GM21529 (cell line): Measurements from ENCODE around the gene SERPINB1.
"Not testable (repeated sequence)": the region's sequence is repeated elsewhere in the genome, so short reads cannot be mapped to it uniquely, and the experiment has no call there.

ENCODE experiments used
- ATAC-seq: cut with Tn5 transposase; IDR thresholded peaks from one replicate; pipeline ENCODE4 v1.9.1; 2021; ENCODE audit not compliant: unreplicated experiment

The SERPINB1 gene

GRCh38 chr6:2819115-2819514 lies 22.5 kb downstream of the SERPINB1 start:
- ATAC-seq = no peak

DNA sequence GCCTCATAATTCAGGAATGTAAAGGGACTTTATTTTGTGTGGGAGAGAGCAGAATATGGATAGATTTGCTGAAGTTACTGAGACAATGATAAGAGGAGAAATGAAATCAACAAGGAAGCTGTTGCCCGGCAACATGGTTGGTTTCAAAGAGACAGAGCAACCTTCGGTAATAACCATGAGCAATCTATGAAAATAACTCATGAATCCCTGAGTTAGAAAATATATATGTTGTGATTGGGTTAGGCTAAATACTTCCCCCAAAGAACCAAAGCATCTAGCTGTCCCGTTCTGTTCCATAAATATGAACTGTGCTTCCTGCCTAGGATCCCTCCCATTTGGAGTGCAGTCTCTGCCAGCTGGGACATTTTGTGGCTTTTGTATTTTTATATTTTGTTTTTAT lies 23.1 kb downstream of the SERPINB1 start:
- ATAC-seq = no peak

DNA sequence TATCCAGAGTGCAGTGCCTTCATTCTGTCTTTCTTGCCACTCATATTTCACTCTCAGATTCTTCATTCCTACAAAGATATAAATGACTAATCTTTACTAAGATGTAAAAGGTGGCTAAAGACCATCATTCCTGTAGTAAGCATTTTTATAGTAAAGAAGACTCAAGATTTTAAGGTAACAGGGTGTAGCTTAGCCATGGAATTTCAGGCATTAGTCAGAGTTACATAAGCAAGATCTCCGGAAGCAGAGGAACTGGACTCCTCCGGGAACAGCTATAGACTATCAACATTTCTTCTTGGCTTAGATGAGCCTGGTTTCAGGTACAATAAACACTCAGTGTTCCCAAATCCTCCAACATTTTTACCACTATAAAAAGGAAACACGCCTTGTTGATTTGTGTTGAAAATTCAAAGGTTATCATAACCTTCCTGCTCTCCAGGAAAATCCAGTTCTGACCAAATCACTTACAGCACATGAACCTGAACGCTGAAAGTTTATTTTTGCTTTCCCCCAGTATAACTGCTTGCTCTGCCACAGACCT lies 23.7 kb downstream of the SERPINB1 start:
- ATAC-seq = no peak

DNA sequence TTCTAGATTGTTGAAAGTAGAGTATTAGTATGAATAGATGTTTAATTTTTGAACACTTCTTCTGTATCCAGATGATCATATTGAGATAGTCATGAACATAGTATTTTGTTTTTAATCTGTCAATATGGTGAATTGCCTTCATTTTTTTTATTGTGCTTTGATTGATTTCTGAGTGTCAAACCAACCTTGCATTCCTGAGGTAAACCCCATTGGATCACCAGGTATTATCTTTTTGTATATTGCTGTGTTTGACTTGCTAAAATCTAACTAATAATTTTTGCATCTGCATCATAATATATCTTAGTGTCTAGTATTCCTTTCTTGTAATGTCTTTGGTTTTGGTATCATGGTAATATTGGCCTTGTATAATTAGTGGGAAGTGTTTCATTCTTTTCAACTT lies 25.5 kb downstream of the SERPINB1 start:
- ATAC-seq = no peak

GRCh38 chr6:2812695-2813094 lies 29.0 kb downstream of the SERPINB1 start:
- no peak for ATAC-seq

DNA sequence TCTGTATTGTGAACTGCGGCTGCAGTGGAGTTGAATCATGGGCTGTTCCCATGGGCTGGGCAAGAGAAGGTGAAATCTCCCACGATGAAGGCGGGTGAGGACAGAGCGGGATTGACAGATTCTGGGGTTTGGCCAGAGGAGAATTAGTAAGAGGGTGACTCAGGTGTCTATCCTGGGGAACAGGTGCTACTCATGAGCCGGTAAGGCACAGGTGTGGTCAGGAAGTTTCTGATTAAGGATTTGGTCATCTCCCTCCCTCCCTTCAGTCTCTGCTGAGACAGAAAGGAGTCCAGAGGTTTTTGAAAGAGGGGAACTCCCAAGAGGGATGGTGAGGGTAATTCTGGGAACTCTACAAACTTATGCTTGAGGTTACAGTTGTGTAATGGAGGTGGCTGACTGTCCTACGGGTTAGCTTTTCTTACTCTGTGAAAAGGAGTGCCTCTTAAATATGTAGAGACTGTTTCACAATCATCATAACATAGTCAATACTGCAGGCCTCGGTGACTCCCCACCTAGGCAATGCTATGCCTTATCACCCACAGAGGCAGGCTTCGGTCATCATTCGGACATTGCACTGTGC lies 31.5 kb downstream of the SERPINB1 start:
- ATAC-seq = no peak

- ATAC-seq = no peak
Observed at GRCh38 chr6:2809015-2809414, 32.6 kb downstream of the SERPINB1 start.

DNA sequence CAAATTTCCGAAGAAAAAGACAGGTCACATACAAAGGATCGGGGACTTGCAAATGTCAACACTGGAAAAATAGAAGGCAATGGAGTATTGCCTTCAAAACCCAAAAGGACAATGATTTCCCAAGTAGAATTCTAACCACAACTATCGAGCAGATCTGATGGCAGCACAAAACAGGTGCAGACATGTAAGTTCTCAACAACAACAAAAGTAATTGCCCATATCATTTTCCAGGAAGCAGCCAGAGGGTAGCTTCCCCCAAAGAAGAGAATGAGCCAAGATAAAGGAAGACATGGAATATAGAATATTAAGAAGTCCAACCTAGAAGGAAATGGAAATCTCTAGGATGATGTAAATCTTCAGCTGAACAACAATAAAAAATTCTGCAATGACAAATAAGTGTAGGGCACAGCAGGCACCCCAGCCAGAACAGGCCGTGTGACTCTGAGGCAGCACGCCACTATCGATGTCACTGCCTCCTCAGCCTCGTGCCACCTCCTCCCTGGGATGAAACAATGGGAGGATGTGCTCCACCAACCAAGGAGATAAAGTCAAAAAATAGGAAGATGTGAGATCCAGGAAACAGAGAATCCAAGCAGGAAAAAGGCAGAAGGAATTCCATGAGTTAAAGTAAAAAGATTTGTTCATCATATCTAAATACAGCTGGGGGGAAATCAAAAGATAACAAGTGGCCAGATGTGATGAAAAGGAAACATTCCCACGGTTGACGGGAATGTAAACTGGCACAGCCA lies 34.1 kb downstream of the SERPINB1 start:
- no peak for ATAC-seq

GRCh38 chr6:2806644-2807043 lies 35.0 kb downstream of the SERPINB1 start:
- no peak for ATAC-seq

- no peak for ATAC-seq
Observed at GRCh38 chr6:2805031-2805430, 36.6 kb downstream of the SERPINB1 start.

- ATAC-seq = no peak
Observed at GRCh38 chr6:2804516-2804915, 37.1 kb downstream of the SERPINB1 start.

GRCh38 chr6:2803731-2804429 lies 37.8 kb downstream of the SERPINB1 start:
- ATAC-seq = no peak

DNA sequence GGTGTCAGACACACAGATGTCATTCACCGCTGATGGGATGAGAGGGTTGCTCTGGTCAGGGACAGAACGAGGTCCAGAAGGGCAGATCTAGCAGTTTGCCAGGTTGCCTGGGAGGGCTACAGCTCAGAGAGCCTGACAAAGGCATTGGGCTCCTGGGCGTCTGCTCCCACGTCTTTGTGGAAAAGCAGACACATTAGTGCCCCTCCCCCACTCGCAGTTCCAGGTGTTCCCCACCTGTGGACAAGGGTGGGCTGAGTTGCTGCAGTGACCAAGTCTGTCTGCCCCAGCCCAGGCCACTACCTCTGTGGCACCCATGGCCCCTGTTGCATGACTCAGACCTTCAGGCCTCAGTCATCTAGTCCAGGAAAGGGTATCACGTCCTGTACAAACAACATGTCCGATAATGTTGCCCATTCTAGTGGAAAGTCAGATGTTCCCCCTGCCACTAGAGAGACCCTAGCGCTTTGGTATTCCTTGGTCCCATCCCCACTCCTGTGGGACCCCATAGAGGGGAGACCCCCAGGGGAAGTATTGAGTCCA lies 39.1 kb downstream of the SERPINB1 start:
- ATAC-seq = no peak

- not testable (repeated sequence) for ATAC-seq
Observed at GRCh38 chr6:2801687-2802086, 40.0 kb downstream of the SERPINB1 start.

DNA sequence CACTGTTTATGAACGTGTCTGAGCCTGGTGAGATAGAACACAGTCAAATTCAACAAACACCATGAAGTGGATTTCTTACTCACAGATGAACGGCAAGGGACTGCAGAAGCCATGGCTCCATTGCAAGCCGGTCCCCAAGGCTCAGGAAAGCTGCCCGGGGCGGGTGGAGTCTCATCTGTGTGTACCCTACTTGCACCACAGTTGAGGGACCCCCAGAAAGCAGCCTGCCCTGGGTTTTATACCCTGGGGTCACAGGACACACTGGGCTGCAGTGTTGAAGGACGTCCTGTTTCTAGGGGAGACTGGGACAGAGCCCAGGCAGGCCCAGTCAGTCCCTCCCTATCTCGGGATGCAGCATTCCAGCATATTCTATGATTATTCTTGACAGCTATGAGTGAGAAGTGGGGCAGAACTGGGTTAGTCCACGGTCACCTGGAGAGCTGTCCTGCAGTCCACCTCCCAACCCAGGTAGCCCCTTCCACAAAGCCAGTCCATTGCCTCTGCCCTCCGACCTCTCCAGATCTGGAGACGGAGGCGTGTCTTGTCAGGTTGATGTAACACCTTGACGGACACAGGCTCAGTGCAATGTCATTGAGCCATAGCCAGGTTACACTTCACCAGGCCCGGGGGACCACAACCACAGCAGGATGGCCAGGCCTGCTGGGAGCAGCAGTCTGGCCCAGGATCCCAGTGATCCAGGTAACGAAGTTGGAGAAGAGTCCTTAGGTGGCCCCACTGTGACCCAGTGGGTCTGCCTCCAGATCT lies 40.9 kb downstream of the SERPINB1 start:
- no peak for ATAC-seq

DNA sequence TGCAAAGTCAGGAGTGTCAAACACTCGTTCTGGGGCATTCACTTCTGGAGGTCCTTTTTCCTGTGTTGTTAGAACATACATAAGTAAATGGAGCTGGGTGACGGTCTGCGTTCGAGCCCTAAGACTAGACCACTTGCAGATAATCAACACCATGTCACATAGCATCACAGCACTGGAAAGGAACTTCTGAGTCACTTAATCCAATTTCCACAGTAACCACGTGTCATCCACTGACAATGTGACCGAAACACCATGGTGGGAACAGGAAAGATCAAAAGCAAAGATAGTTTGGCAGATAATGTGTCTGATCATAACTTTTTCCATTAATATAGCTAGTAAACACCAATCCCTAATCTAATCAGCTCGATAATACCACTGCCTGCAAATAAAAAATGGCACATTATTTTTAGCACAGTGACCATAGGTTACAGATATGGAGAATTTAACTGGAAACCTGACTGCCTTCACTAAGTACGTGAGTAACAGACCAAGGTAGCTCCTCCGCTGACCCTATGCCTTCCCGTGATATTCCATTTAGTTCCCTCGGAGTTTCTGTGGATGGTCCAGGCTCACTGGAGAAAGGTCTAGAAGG lies 41.6 kb downstream of the SERPINB1 start:
- ATAC-seq = no peak

- no peak for ATAC-seq
Observed at GRCh38 chr6:2798586-2799134, 43.0 kb downstream of the SERPINB1 start.

DNA sequence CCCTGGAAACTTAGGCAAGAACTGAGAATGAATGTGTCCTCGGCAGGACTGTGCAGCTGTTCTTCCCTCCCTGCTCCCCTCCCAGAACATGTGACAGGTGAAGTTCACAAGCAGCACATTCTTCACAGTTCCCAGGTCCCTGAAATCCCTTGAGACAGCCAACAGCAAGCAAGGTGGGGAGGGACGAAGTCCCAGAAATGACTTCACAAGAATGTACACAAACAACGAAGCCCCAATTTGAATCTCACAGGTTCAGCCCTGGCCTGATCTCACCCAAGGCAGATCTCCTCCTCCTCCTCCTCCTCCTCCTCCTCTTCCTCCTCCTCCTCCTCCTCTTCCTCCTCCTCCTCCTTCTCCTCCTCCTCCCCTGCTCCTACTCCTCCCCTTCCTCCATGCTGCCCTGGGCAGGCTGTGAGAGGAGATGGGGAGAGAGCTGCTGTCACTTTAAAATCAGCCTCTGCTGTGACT lies 44.1 kb downstream of the SERPINB1 start:
- no peak for ATAC-seq

DNA sequence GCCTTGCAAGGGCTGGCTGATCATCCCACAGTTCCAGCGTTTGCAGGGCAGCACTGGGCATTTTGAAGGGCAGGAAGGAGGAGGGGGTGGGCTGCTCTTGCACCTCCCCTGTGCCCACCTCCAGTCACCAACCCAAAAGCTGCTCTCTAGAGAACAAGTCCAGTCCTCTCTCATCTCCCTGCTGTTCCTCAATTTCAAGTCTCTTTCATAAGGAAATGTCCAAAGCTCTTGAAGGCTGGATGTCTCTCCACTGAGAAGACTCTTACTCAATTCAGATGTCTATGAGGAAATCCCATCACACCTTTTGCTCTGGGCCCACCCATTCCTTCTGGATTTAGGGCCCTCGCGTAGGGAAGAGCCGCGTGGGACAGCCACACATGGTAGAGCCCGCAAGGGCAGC lies 44.8 kb downstream of the SERPINB1 start:
- ATAC-seq = no peak

DNA sequence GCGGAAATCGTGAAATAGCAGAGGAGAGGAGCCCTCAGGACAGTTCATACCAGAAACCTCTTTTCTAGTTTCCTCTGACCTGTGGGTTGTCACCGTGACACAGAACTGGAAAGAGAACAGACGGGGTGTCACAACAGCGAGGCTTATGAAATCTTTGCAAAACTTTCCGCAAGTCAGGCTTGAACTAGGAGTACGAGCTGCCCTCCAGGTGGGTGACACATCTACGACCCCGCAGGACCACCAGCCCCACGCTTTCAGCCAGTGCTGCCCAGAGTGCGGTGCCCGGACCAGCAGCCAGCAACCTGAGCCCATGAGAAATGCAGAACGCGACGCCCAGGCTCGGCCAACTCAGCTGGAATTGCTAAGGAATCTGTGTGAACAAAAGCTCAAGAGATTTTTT lies 45.7 kb downstream of the SERPINB1 start:
- no peak for ATAC-seq
